Gastroesophageal sphincter (tissue), 3 donors: ENCODE measurements around the gene TPST2.

Experiments
- POLR2A ChIP-seq, 2 donors: fragments of 450-650 bp; IDR thresholded peaks; one replicate each; pipeline ENCODE4 v1.6.1; 2017; ENCODE audit warnings: antibody characterized with exemption in 2 of 2, mild to moderate bottlenecking in 2 of 2, moderate library complexity in 1 of 2
- POLR2AphosphoS5 ChIP-seq: sonication (generic); formaldehyde crosslinking; IDR thresholded peaks from one replicate; pipeline ENCODE4 v1.6.1; 2017; ENCODE audit warnings: antibody characterized with exemption
- TF ChIP-seq, protein P1 (sequence below), 4 experiments: fragments of 200-600 bp in 2 of 4; fragments of 450-650 bp in 2 of 4; sonication (generic) in 1 of 4; IDR thresholded peaks; one replicate each; pipeline ENCODE4 v1.5.1; 2017 to 2019; ENCODE audit warnings: antibody characterized with exemption in 4 of 4, mild to moderate bottlenecking in 2 of 4, moderate library complexity in 2 of 4

DNA sequence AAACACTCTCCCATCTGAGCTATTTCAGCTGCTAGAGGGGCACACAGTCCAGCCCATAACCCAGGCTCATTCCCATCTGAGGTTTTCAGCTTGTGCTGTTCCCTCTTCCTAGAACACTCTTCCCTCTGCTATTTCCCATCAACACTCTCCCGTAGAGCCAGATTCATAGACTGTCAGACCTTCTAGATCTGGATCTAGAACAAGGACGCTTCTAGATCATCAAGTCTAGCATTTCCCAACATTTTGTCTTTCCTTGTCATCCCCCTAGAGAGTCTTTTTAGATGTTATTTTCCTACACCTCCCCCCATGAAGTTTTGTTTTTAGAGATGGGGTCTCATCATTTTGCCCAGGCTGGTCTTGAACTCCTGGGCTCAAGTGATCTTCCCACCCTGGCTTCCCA lies 45.2 kb upstream of the TPST2 start:
- TF ChIP-seq, protein P1, sequence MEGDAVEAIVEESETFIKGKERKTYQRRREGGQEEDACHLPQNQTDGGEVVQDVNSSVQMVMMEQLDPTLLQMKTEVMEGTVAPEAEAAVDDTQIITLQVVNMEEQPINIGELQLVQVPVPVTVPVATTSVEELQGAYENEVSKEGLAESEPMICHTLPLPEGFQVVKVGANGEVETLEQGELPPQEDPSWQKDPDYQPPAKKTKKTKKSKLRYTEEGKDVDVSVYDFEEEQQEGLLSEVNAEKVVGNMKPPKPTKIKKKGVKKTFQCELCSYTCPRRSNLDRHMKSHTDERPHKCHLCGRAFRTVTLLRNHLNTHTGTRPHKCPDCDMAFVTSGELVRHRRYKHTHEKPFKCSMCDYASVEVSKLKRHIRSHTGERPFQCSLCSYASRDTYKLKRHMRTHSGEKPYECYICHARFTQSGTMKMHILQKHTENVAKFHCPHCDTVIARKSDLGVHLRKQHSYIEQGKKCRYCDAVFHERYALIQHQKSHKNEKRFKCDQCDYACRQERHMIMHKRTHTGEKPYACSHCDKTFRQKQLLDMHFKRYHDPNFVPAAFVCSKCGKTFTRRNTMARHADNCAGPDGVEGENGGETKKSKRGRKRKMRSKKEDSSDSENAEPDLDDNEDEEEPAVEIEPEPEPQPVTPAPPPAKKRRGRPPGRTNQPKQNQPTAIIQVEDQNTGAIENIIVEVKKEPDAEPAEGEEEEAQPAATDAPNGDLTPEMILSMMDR (IDR thresholded peaks at IDR 0.05), result no peak
- TF ChIP-seq POLR2A (IDR thresholded peaks at IDR 0.05) (no peak), POLR2AphosphoS5 (no peak)
